HepG2 (cell line): ENCODE results near the gene LGALS1. TPM values are rescaled to one million over a fixed set of nuclear protein-coding genes. Genes with fewer than 3 reads are reported as not detected.

ENCODE experiments used
- CAMTA2 ChIP-seq: sonication (generic); formaldehyde crosslinking; IDR thresholded peaks from 2 replicates; pipeline ENCODE4 v1.4.0; 2020; ENCODE audit warnings: mild to moderate bottlenecking, missing genetic modification reagents, borderline replicate concordance
- DPF2 ChIP-seq: sonication (generic); formaldehyde crosslinking; IDR thresholded peaks from 2 replicates; pipeline ENCODE4 v1.4.0; 2020; ENCODE audit warnings: mild to moderate bottlenecking, low read depth, missing genetic modification reagents, borderline replicate concordance
- GATA4 ChIP-seq: sonication (generic); IDR thresholded peaks from 2 replicates; pipeline ENCODE4 v1.6.1; 2016; ENCODE audit warnings: antibody characterized with exemption, low read depth, borderline replicate concordance
- HNRNPL ChIP-seq: fragments of 200-400 bp; formaldehyde crosslinking; IDR thresholded peaks from 2 replicates; pipeline ENCODE4 v1.6.1; 2017; ENCODE audit warnings: mild to moderate bottlenecking, low read depth, low read length
- HNRNPUL1 ChIP-seq: fragments of 200-400 bp; formaldehyde crosslinking; IDR thresholded peaks from 2 replicates; pipeline ENCODE4 v1.6.1; 2017; ENCODE audit warnings: low read depth, mild to moderate bottlenecking, low read length, moderate library complexity
- KAT2B ChIP-seq: fragments of 150-350 bp; IDR thresholded peaks from 2 replicates; pipeline ENCODE4 v1.6.1; 2014; ENCODE audit warnings: low read depth, low read length, borderline replicate concordance
- KLF9 ChIP-seq: IDR thresholded peaks from 2 replicates; pipeline ENCODE4 v1.6.1; 2016; ENCODE audit warnings: low read depth
- REST ChIP-seq, 2 experiments: IDR thresholded peaks; 2 replicates each; pipeline ENCODE4 v1.6.1; 2011 to 2012; ENCODE audit warnings: low read length in 2 of 2, borderline replicate concordance in 1 of 2, low read depth in 1 of 2, mild to moderate bottlenecking in 1 of 2, moderate library complexity in 1 of 2
- SMC3 ChIP-seq: IDR thresholded peaks from 2 replicates; pipeline ENCODE4 v1.6.1; 2011; ENCODE audit warnings: low read length, improper control_type of control experiment
- TCF7L2 ChIP-seq: IDR thresholded peaks from 2 replicates; pipeline ENCODE4 v1.6.1; 2011; ENCODE audit warnings: mild to moderate bottlenecking, low read depth, low read length, moderate library complexity
- ZBTB40 ChIP-seq, 2 experiments: fragments of 450-650 bp in 1 of 2; sonication (generic) in 1 of 2; formaldehyde crosslinking in 1 of 2; IDR thresholded peaks; 2 replicates each; pipeline versions ENCODE4 v1.6.1 to v1.8.0; 2016 to 2022; ENCODE audit warnings: antibody characterized with exemption in 1 of 2, mild to moderate bottlenecking in 1 of 2, missing genetic modification reagents in 1 of 2
- ZNF280B ChIP-seq: sonication (generic); formaldehyde crosslinking; IDR thresholded peaks from 2 replicates; pipeline ENCODE4 v1.5.0; 2020; ENCODE audit warnings: missing genetic modification reagents, mild to moderate bottlenecking, borderline replicate concordance
- ZNF570 ChIP-seq: sonication (generic); formaldehyde crosslinking; IDR thresholded peaks from 2 replicates; pipeline ENCODE4 v1.4.0; 2020; ENCODE audit warnings: mild to moderate bottlenecking, missing genetic modification reagents, borderline replicate concordance
- ZSCAN29 ChIP-seq: sonication (generic); formaldehyde crosslinking; conservative IDR thresholded peaks from 2 replicates; pipeline ENCODE4 v1.4.0; 2020; ENCODE audit warnings: mild to moderate bottlenecking, missing genetic modification reagents
- polyA plus RNA-seq, 8 experiments: library from polyadenylated mRNA; depleted of rRNA in 3 of 8; stranded (reverse) in 7 of 8; unstranded in 1 of 8; fragments of >200 nt; fragmentation: Illumina TruSeq in 4 of 8; extraction: Trizol in 4 of 8; gene quantifications; 2 replicates each; pipeline versions ENCODE4 v1.2.1 to v1.2.3, GENCODE V29; 2011 to 2016; ENCODE audit warnings: low read depth in 4 of 8, missing spikeins in 1 of 8, mixed read lengths in 1 of 8; ENCODE audit not compliant: insufficient read depth in 1 of 8
- total RNA-seq, 5 experiments: library from RNA; depleted of rRNA; stranded (reverse); fragments of >200 nt; fragmentation: Illumina TruSeq; extraction: Trizol; gene quantifications; 2 replicates each; pipeline ENCODE4 v1.2.3, GENCODE V29; 2016; ENCODE audit warnings: low read depth in 1 of 5

The LGALS1 gene
- total and polyA plus RNA-seq, 2 of the 13 experiments (the other 11 are each of a cell fraction or from before 2014, with no cell fraction given): 103 to 858 TPM

- TF ChIP-seq ZBTB40 (IDR thresholded peaks at IDR 0.05) (no peak), ZBTB40 (CRISPR knock-in tag; IDR thresholded peaks at IDR 0.05) (no peak), ZSCAN29 (no peak), ZNF570 (CRISPR knock-in tag) (no peak), HNRNPL (0 out of 2 replicates have a peak, but pooled peaks have one; percentile 42), CAMTA2 (CRISPR knock-in tag) (no peak), GATA4 (no peak), HNRNPUL1 (no peak), KLF9 (no peak), SMC3 (no peak), ZNF280B (no peak), REST (IDR thresholded peaks at IDR 0.05; ENCODE audit: borderline replicate concordance in 1 of 2, low read depth in 1 of 2, low read length in 2 of 2) (no peak), TCF7L2 (no peak), DPF2 (CRISPR knock-in tag) (no peak), KAT2B (no peak)
These were observed 11.0 kb upstream of the LGALS1 start (continued) for GRCh38 chr22:37664249-37665101.
